Measurements from ENCODE around the gene PLCB3. TPM values are rescaled to one million over a fixed set of nuclear protein-coding genes. Genes with fewer than 3 reads are reported as not detected.
"Not testable (repeated sequence)": the region's sequence is repeated elsewhere in the genome, so short reads cannot be mapped to it uniquely, and the experiment has no call there.

PLCB3 gene
- total RNA-seq, 2 experiments from 2014 or later, result 7.3 to 7.4 TPM

- Mint-ChIP-seq H3K4me1 (peaks cover 32% of the 10 kb centered on the region), H3K27ac (peak overlapping the region; percentile 50), H3K36me3 (peaks cover 25% of the 10 kb centered on the region), H3K4me3 (no peak overlapping the region), H3K9me3 (no peaks in the 10 kb centered on the region), H3K27me3 (no peaks in the 10 kb centered on the region)
- DNase-seq, result no peak
Measured at GRCh38 chr11:64238999-64239398, 12.3 kb upstream of the PLCB3 start.

- DNase-seq, result no peak
- Mint-ChIP-seq H3K9me3 (no peaks in the 10 kb centered on the region), H3K27me3 (no peaks in the 10 kb centered on the region), H3K36me3 (peaks cover 25% of the 10 kb centered on the region), H3K4me1 (peaks cover 35% of the 10 kb centered on the region), H3K27ac (peak overlapping the region; percentile 97), H3K4me3 (peak overlapping the region; percentile 95)
Measured at GRCh38 chr11:64239662-64240434, 11.5 kb upstream of the PLCB3 start.

- peaks cover 30% of the 10 kb centered on the region for H3K4me1 Mint-ChIP-seq
- H3K4me3 Mint-ChIP-seq, result peak within 1 kb of the TSS; percentile 95
- peaks cover 27% of the 10 kb centered on the region for H3K36me3 Mint-ChIP-seq
- H3K27me3 Mint-ChIP-seq, result no peaks in the 10 kb centered on the region
- H3K27ac Mint-ChIP-seq, result peak within 1 kb of the TSS; percentile 97
- no peaks in the 10 kb centered on the region for H3K9me3 Mint-ChIP-seq
- peak; percentile 100 for DNase-seq
Measured at GRCh38 chr11:64240435-64241240, 10.7 kb upstream of the PLCB3 start, which contains the start of gene FKBP2. Gene FKBP2 (plus strand): TSS chr11:64241095. CDS start chr11:64242388, 1,293 bp downstream.

- H3K36me3 Mint-ChIP-seq, result peaks cover 32% of the 10 kb centered on the region
- no peaks in the 10 kb centered on the region for H3K9me3 Mint-ChIP-seq
- DNase-seq, result no peak
- peaks cover 30% of the 10 kb centered on the region for H3K4me1 Mint-ChIP-seq
- no peaks in the 10 kb centered on the region for H3K27me3 Mint-ChIP-seq
- H3K27ac Mint-ChIP-seq, result peak overlapping the region; percentile 97
- H3K4me3 Mint-ChIP-seq, result peak overlapping the region; percentile 95
Measured at GRCh38 chr11:64241241-64241490, 10.2 kb upstream of the PLCB3 start.

- peak; percentile 100 for DNase-seq
- Mint-ChIP-seq H3K4me1 (peaks cover 30% of the 10 kb centered on the region), H3K27ac (peak overlapping the region; percentile 97), H3K9me3 (no peaks in the 10 kb centered on the region), H3K36me3 (peaks cover 32% of the 10 kb centered on the region), H3K4me3 (peak overlapping the region; percentile 95), H3K27me3 (no peaks in the 10 kb centered on the region)
Measured at GRCh38 chr11:64241491-64242374, 9.6 kb upstream of the PLCB3 start.

- Mint-ChIP-seq H3K36me3 (peaks cover 32% of the 10 kb centered on the region), H3K4me1 (peaks cover 37% of the 10 kb centered on the region), H3K9me3 (no peaks in the 10 kb centered on the region), H3K4me3 (peak overlapping the region; percentile 95), H3K27me3 (no peaks in the 10 kb centered on the region), H3K27ac (peak overlapping the region; percentile 66)
- no peak for DNase-seq
Measured at GRCh38 chr11:64243236-64243854, 8.0 kb upstream of the PLCB3 start.

GRCh38 chr11:64244107-64244506 is 7.2 kb upstream of the PLCB3 start:
- Mint-ChIP-seq H3K4me3 (peak overlapping the region; percentile 48), H3K27me3 (no peaks in the 10 kb centered on the region), H3K4me1 (peaks cover 33% of the 10 kb centered on the region), H3K36me3 (peaks cover 32% of the 10 kb centered on the region), H3K9me3 (no peaks in the 10 kb centered on the region), H3K27ac (no peak overlapping the region)
- no peak for DNase-seq

- Mint-ChIP-seq H3K27ac (peak overlapping the region; percentile 90), H3K27me3 (no peaks in the 10 kb centered on the region), H3K4me3 (peak overlapping the region; percentile 91), H3K4me1 (peaks cover 27% of the 10 kb centered on the region), H3K9me3 (no peaks in the 10 kb centered on the region), H3K36me3 (peaks cover 29% of the 10 kb centered on the region)
- DNase-seq, result no peak
Measured at GRCh38 chr11:64244966-64245365, 6.4 kb upstream of the PLCB3 start.

GRCh38 chr11:64245401-64245796 is 5.9 kb upstream of the PLCB3 start:
- peak overlapping the region; percentile 90 for H3K27ac Mint-ChIP-seq
- DNase-seq, result no peak

GRCh38 chr11:64245797-64246620 is 5.3 kb upstream of the PLCB3 start:
- peak overlapping the region; percentile 91 for H3K4me3 Mint-ChIP-seq
- peak; percentile 79 for DNase-seq
- peak overlapping the region; percentile 90 for H3K27ac Mint-ChIP-seq
- peaks cover 24% of the 10 kb centered on the region for H3K4me1 Mint-ChIP-seq
- H3K9me3 Mint-ChIP-seq, result no peaks in the 10 kb centered on the region
- H3K36me3 Mint-ChIP-seq, result peaks cover 23% of the 10 kb centered on the region
- no peaks in the 10 kb centered on the region for H3K27me3 Mint-ChIP-seq

More at GRCh38 chr11:64245401-64245796, 5.9 kb upstream of the PLCB3 start:
- Mint-ChIP-seq H3K4me1 (peaks cover 23% of the 10 kb centered on the region), H3K27me3 (no peaks in the 10 kb centered on the region), H3K36me3 (peaks cover 26% of the 10 kb centered on the region), H3K9me3 (no peaks in the 10 kb centered on the region), H3K4me3 (peak overlapping the region; percentile 91)

- Mint-ChIP-seq H3K4me3 (peak overlapping the region; percentile 84), H3K36me3 (peaks cover 21% of the 10 kb centered on the region), H3K4me1 (peaks cover 24% of the 10 kb centered on the region)
- H3K9me3 Mint-ChIP-seq, H3K27me3 Mint-ChIP-seq, H3K27ac Mint-ChIP-seq, DNase-seq: not testable (repeated sequence)
Measured at GRCh38 chr11:64246621-64246870, 4.8 kb upstream of the PLCB3 start.

GRCh38 chr11:64246871-64247728 is 4.2 kb upstream of the PLCB3 start, which contains the start of gene PPP1R14B:
Gene PPP1R14B (minus strand): TSS chr11:64246943. CDS start chr11:64246673, 270 bp downstream.
- Mint-ChIP-seq H3K4me1 (peaks cover 29% of the 10 kb centered on the region), H3K9me3 (no peaks in the 10 kb centered on the region), H3K27ac (peak within 1 kb of the TSS; percentile 90), H3K36me3 (peaks cover 21% of the 10 kb centered on the region), H3K27me3 (no peaks in the 10 kb centered on the region), H3K4me3 (peak within 1 kb of the TSS; percentile 91)
- peak; percentile 85 for DNase-seq
